ENCODE results near the gene RAB4B.

Gene RAB4B

DNA sequence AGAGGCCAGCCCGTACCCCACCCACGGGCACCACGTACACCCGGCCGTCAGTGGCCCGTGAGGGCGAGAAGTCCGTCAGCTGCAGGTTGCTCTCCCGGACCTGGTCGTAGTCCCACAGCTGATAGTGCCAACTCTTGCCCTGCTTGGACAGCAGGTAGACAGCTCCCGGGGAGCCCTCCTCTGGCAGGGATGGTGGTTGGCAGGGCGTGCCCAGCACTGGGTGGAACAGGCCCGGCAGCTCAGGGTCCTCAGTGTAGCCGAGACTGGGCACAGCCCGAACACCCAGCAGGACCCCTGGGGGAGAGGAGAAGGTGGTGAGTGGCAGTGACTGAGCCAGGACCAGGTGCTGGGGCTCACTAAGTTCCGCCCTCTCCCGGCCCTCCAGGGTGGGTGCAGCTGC lies 35.6 kb upstream of the RAB4B start:
- no peaks in the 10 kb centered on the region for H3K9me3 ChIP-seq
- no peaks in the 10 kb centered on the region for H3K27me3 ChIP-seq
- H3K4me1 ChIP-seq, result peaks cover 0 to 30% (median 17%) of the 10 kb centered on the region in 4 donors
- intact Hi-C loops (cut with DNase I; ENCODE audit: low total_unique reads), result no loop called here
- TF ChIP-seq, protein P1, sequence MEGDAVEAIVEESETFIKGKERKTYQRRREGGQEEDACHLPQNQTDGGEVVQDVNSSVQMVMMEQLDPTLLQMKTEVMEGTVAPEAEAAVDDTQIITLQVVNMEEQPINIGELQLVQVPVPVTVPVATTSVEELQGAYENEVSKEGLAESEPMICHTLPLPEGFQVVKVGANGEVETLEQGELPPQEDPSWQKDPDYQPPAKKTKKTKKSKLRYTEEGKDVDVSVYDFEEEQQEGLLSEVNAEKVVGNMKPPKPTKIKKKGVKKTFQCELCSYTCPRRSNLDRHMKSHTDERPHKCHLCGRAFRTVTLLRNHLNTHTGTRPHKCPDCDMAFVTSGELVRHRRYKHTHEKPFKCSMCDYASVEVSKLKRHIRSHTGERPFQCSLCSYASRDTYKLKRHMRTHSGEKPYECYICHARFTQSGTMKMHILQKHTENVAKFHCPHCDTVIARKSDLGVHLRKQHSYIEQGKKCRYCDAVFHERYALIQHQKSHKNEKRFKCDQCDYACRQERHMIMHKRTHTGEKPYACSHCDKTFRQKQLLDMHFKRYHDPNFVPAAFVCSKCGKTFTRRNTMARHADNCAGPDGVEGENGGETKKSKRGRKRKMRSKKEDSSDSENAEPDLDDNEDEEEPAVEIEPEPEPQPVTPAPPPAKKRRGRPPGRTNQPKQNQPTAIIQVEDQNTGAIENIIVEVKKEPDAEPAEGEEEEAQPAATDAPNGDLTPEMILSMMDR (IDR thresholded peaks at IDR 0.05), result no peak
- DNase-seq, result no peak
- peaks cover 18 to 38% (median 30%) of the 10 kb centered on the region in 3 donors for H3K36me3 ChIP-seq
- H3K27ac ChIP-seq, result no peak overlapping the region
- no peak overlapping the region for H3K4me3 ChIP-seq

DNA sequence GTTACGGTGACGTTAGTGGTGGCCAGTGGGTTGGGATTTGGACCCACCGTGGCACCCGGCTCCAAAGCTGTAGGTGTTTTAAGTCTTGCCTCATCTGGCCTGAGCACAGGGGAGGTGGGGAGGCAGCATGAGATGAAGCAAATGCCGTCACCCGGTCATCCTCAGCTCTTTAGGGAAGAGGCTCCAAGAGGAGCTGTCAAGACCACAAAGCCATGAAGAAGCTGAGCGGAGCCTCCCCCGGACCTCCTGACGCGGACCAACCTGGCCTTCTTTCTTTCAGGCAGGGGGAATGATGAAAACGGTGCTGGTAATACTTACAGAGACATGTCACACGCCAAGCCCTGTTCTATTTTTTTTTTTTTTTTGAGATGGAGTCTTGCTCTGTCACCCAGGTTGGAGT lies 35.2 kb upstream of the RAB4B start:
- H3K27me3 ChIP-seq, result no peaks in the 10 kb centered on the region
- H3K27ac ChIP-seq, result no peak overlapping the region
- H3K36me3 ChIP-seq, result peaks cover 13 to 34% (median 26%) of the 10 kb centered on the region in 3 donors
- no peak overlapping the region for H3K4me3 ChIP-seq
- no peak for DNase-seq
- peaks cover 0 to 30% (median 17%) of the 10 kb centered on the region in 4 donors for H3K4me1 ChIP-seq
- intact Hi-C loops (cut with DNase I; ENCODE audit: low total_unique reads), result no loop called here
- no peaks in the 10 kb centered on the region for H3K9me3 ChIP-seq
- TF ChIP-seq, protein P1 (IDR thresholded peaks at IDR 0.05), result no peak

DNA sequence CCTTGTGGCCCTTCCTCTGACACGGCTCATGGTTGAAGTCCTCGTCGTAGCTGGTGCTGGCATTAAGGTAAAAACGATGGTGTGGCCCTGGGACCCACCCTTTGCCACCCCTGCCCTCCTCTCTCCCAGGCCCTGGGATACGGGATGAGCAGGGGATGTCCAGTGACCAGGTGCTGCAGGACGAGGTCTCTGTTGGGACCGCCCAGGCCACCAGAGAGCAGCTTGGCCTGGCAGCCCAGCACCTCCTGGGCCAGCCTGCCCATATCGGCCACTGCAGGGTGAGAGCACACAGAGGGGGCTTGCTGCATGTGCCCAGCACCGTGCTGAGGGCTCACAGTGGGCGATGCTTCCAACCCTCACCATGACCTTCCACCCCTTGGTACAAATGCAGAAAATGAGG lies 34.1 kb upstream of the RAB4B start:
- Histone ChIP-seq H3K9me3 (no peaks in the 10 kb centered on the region), H3K4me3 (no peak overlapping the region), H3K4me1 (peaks cover 0 to 30% (median 17%) of the 10 kb centered on the region in 4 donors), H3K36me3 (peaks cover 9 to 24% (median 16%) of the 10 kb centered on the region in 3 donors), H3K27ac (peak overlapping the region in 1 of 2 donors; percentile 72), H3K27me3 (no peaks in the 10 kb centered on the region)
- intact Hi-C loops (cut with DNase I; ENCODE audit: low total_unique reads), result no loop called here
- no peak for DNase-seq
- TF ChIP-seq, protein P1 (IDR thresholded peaks at IDR 0.05), result no peak

DNA sequence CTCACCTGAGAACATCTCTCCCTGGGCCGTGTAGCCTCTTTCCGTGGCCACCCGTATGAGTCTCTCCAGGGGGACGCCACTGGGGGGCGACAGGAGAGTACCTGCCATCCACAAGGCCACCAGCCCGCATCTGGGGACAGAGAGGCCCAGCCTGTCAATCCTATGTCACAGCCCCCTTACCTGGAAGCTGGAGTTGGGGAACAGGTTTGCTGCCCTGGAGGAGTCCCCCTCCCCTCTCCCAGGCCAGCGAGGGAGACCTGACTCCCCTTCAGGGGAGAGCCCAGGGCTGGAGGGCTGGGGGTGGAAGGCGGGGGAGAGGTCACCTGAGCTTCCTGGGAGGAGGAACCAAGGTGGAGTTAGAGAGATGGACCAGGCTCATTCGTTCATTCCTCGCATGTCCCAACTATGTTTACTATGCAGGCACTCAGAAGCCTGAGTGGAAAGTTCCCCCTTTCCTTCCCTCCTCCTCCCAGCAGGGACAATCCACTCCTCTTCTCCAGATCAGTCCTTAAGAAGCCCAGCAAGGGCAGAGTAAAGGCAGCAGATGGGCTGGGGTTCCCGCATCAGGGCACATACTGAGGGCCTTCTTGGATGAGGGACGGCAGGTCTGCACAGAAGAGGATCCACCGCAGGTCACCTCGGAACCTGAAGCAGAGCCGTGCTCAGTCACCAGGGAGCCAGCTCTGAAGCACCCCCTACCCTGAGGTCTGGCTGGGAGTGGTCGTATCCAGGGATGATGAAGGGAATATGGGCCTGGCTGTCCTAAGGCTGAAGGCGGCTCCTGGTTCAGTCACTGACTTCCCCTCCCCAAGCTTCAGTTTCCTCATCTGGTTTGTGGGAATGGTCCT lies 33.3 kb upstream of the RAB4B start:
- Histone ChIP-seq H3K4me3 (no peak overlapping the region), H3K27ac (peak overlapping the region; percentile 34 to 72), H3K4me1 (peaks cover 0 to 38% (median 23%) of the 10 kb centered on the region in 4 donors), H3K27me3 (no peaks in the 10 kb centered on the region), H3K36me3 (peaks cover 3 to 15% (median 7%) of the 10 kb centered on the region in 3 donors), H3K9me3 (no peaks in the 10 kb centered on the region)
- DNase-seq, result no peak
- intact Hi-C loops (cut with DNase I; ENCODE audit: low total_unique reads), result no loop called here
- TF ChIP-seq, protein P1 (IDR thresholded peaks at IDR 0.05), result peak in 1 of 2 experiments; percentile 8

DNA sequence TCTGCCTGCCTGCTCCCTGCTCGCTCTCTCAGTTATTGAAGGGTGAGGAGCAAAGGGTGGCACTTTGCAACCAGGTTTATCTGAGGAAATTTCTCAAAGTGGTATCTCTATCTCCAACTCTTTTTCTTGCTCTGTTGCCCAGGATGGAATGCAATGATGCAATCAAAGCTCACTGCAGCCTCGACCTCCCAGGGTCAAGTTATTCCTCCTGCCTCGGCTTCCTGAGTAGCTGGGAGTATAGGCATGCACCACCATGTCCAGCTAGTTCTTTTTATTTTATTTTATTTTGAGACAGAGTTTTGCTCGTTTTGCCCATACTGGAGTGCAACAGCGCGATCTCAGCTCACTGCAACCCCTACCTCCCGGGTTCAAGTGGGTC lies 32.7 kb upstream of the RAB4B start:
- Histone ChIP-seq H3K4me3 (no peak overlapping the region), H3K4me1 (peaks cover 0 to 35% (median 25%) of the 10 kb centered on the region in 4 donors), H3K36me3 (peaks cover 0 to 9% (median 1%) of the 10 kb centered on the region in 3 donors), H3K9me3 (no peaks in the 10 kb centered on the region), H3K27ac (peak overlapping the region; percentile 8 to 72), H3K27me3 (no peaks in the 10 kb centered on the region)
- intact Hi-C loops (cut with DNase I; ENCODE audit: low total_unique reads), result no loop called here
- TF ChIP-seq, protein P1 (IDR thresholded peaks at IDR 0.05), result no peak
- DNase-seq, result no peak
